Mucosa of descending colon (tissue), 3 donors: ENCODE data around the gene TACR2. TPM values are rescaled to one million over a fixed set of nuclear protein-coding genes. Genes with fewer than 3 reads are reported as not detected.

Source experiments
- ATAC-seq: fragments of 200-7000 bp; cut with Tn5 transposase; one replicate; pipeline ENCODE4 v1.9.1; 2020; ENCODE audit warnings: mild to moderate bottlenecking, moderate library complexity
- DNase-seq, 3 donors: peaks; one replicate each; pipeline ENCODE4 v3.0.0-alpha.2; 2020
- H3K36me3 ChIP-seq: fragments of 200-600 bp; one replicate; pipeline ENCODE4 v1.8.0; 2021; ENCODE audit warnings: low read depth, mild to moderate bottlenecking
- H3K4me1 ChIP-seq: fragments of 200-600 bp; one replicate; pipeline ENCODE4 v1.8.0; 2021; ENCODE audit warnings: low read depth, mild to moderate bottlenecking
- H3K4me3 ChIP-seq: fragments of 200-600 bp; one replicate; pipeline ENCODE4 v1.8.0; 2021; ENCODE audit warnings: mild to moderate bottlenecking
- H3K9me3 ChIP-seq: fragments of 200-600 bp; one replicate; pipeline ENCODE4 v1.8.0; 2021; ENCODE audit warnings: mild to moderate bottlenecking
- intact Hi-C, 2 donors: fragments of 100-400 bp; cut with DNase I in 1 of 2; cut with micrococcal nuclease in 1 of 2; formaldehyde crosslinking; loops; one replicate each; pipeline versions ENCODE4 v1.11.0 to v1.11.1; 2022; cut with DNase I, micrococcal nuclease
- total RNA-seq, 3 donors: library from RNA; stranded (reverse); fragmentation: NEBNext Ultra II Directional in 2 of 3; extraction: Animal tissue kit (Norgen Biotek cat#: 25700) in 2 of 3; gene quantifications; one replicate each; pipeline versions ENCODE4 v1.2.1 to v1.2.4, GENCODE V29; 2021 to 2023
- TF ChIP-seq, protein P1 (sequence below): fragments of 200-600 bp; IDR thresholded peaks from one replicate; pipeline ENCODE4 v1.8.0; 2022; ENCODE audit warnings: antibody characterized with exemption, mild to moderate bottlenecking
- donor health status: DM: no; HTN: no; CAD: no; lungs with moderate emphysema.
- donor health status: DM: no; HTN: no; CAD: no.
- donor health status: DM: no; HTN: yes; CAD: no.

Gene TACR2
- total RNA-seq, 3 donors from 2014 or later = 6.3 to 204 (median 9.5) TPM

DNA sequence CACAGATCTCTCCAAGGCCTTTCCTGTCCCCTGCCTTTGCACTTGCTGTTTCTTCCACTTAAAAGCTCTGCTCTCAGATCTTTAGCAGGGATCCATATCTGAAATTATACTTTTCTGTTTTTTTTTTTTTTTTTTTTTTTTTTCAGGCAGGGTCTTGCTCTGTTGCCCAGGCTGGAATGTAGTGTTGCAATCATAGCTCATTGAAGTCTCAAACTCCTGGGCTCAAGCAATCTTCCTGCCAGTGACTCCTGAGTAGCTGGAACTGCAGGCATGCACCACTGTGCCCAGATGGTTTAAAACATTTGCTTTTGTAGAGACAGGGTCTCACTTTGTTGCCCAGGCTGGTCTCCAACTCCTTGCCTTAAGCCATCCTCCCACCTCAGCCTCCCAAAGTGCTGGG, 29.5 kb upstream of the TACR2 start:
- ATAC-seq = no peak
- TF ChIP-seq, protein P1, sequence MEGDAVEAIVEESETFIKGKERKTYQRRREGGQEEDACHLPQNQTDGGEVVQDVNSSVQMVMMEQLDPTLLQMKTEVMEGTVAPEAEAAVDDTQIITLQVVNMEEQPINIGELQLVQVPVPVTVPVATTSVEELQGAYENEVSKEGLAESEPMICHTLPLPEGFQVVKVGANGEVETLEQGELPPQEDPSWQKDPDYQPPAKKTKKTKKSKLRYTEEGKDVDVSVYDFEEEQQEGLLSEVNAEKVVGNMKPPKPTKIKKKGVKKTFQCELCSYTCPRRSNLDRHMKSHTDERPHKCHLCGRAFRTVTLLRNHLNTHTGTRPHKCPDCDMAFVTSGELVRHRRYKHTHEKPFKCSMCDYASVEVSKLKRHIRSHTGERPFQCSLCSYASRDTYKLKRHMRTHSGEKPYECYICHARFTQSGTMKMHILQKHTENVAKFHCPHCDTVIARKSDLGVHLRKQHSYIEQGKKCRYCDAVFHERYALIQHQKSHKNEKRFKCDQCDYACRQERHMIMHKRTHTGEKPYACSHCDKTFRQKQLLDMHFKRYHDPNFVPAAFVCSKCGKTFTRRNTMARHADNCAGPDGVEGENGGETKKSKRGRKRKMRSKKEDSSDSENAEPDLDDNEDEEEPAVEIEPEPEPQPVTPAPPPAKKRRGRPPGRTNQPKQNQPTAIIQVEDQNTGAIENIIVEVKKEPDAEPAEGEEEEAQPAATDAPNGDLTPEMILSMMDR = no peak
- Histone ChIP-seq H3K4me1 (peaks cover 36% of the 10 kb centered on the region), H3K9me3 (no peaks in the 10 kb centered on the region), H3K36me3 (no peaks in the 10 kb centered on the region), H3K4me3 (no peak overlapping the region)
- no peak for DNase-seq
- intact Hi-C loops = no loop called here

DNA sequence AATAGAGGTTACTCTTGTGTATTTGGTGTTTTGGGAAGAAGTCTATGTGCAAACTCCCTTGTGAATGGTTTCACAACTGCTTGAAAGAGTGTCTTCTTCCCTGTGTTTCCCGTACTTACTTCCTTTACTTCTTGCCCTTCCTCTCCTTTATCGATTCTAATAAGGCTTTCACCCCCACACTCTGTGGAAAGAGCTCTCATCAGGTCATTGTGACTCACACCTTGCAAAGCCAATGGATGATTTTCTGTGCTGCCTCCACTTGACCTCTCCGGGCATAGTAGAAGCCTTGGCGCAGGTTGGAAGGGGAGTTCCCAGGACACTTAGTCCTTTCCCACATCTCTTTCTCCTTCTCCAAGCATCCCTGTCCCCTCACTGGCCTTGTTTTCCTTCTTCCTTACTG, 28.3 kb upstream of the TACR2 start:
- Histone ChIP-seq H3K4me3 (no peak overlapping the region), H3K36me3 (no peaks in the 10 kb centered on the region), H3K9me3 (no peaks in the 10 kb centered on the region), H3K4me1 (peaks cover 29% of the 10 kb centered on the region)
- intact Hi-C loops = no loop called here
- DNase-seq (no peak), ATAC-seq (no peak)
- TF ChIP-seq, protein P1 = no peak

- Histone ChIP-seq H3K36me3 (no peaks in the 10 kb centered on the region), H3K4me1 (peaks cover 28% of the 10 kb centered on the region), H3K9me3 (no peaks in the 10 kb centered on the region), H3K4me3 (no peak overlapping the region)
- DNase-seq (no peak), ATAC-seq (no peak)
- TF ChIP-seq, protein P1 = no peak
- intact Hi-C loops = no loop called here
Measured at GRCh38 chr10:69443354-69443753, 26.6 kb upstream of the TACR2 start.

DNA sequence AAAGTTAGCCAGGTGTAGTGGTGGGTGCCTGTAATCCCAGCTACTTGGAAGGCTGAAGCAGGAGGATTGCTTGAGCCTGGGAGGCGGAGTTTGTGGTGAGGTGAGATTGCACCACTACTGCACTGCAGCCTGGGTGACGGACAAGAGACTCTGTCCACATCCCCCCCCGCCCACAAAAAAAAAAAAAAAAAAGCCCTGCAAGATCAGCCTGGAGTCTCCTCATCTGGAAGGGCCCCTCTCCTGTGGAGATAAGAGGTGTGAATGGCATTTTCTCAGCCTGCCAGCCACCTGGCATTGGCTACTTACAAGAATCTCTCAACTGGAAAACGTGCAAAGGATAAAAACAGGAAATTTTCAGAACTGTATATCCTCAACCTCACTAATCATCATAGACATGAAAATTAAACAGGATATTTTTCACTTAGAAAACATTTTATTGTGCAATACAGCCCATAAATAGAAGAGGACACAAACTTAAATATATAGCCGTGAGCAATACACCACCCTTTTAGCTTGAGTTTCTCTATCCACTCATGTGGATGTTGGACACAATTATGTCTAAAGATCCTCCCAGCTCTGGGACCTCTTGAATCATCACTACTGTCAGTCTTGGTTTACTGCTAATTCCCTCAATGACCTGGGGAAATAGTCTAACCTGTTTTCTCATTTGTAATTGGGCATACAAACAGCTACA, 23.2 kb upstream of the TACR2 start:
- ATAC-seq = peak; percentile 60
- Histone ChIP-seq H3K4me3 (no peak overlapping the region), H3K4me1 (peaks cover 22% of the 10 kb centered on the region), H3K36me3 (no peaks in the 10 kb centered on the region), H3K9me3 (no peaks in the 10 kb centered on the region)
- TF ChIP-seq, protein P1 = no peak
- intact Hi-C loops = no loop called here
- DNase-seq = peak in 2 of 3 donors; percentile 48 to 55

DNA sequence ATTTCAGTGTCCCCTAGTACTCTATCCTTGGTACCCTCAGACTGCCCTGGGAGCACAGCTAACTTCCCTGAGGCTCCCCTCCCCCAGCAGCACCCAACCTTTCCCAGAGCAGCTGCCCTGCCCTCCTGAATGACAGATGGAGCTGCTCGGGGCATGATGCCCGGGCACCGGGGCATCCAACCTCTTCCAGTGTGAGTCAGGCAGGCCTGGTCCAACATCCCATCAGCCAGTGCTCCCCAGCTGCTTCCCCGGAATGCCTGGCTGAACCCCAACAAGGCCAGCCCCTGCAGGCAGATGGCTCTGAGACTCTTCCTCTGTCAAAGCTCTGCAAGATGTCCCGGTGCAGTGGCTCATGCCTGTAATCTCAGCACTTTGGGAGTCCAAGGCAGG, 22.6 kb upstream of the TACR2 start:
- DNase-seq = peak; percentile 72 to 85 (median 77)
- intact Hi-C loops = no loop called here
- Histone ChIP-seq H3K9me3 (no peaks in the 10 kb centered on the region), H3K36me3 (no peaks in the 10 kb centered on the region), H3K4me3 (no peak overlapping the region), H3K4me1 (peaks cover 22% of the 10 kb centered on the region)
- ATAC-seq = peak; percentile 87
- TF ChIP-seq, protein P1 = no peak
